Stimulated activated CD4-positive, alpha-beta T cell treated with anti-CD3 and anti-CD28 coated beads, Interleukin-4, amount 100 ng/mL, for 1 hour (primary cell): ENCODE results near the gene CHST15.
A peak's percentile ranks its signal among the peaks of the same experiment; 100 is the strongest.

Source experiments
- DNase-seq: peaks from one replicate; pipeline ENCODE4 v3.0.0-alpha.2; 2020

The CHST15 gene

DNA sequence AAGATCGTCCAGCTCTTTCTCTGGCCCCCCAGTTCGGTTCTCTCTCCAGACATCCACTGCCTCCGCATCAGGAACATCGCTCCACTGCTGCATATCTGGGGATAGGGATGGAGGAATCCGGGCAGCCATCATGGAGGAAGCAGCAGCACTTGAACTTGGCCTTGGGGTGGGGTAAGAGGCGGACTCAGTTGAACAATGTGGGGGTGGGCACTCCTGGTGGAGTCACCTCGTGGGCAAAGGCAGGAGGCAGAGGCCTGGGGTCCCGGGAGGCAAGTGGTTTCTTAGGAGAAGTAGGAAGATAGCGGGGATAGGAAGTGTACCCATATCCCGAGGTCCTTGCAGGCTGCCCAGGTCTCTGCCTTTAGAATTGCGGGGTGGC is 98.3 kb downstream of the CHST15 start:
- no peak for DNase-seq

GRCh38 chr10:123994417-123995081 is 98.8 kb downstream of the CHST15 start:
- peak; percentile 81 for DNase-seq

DNA sequence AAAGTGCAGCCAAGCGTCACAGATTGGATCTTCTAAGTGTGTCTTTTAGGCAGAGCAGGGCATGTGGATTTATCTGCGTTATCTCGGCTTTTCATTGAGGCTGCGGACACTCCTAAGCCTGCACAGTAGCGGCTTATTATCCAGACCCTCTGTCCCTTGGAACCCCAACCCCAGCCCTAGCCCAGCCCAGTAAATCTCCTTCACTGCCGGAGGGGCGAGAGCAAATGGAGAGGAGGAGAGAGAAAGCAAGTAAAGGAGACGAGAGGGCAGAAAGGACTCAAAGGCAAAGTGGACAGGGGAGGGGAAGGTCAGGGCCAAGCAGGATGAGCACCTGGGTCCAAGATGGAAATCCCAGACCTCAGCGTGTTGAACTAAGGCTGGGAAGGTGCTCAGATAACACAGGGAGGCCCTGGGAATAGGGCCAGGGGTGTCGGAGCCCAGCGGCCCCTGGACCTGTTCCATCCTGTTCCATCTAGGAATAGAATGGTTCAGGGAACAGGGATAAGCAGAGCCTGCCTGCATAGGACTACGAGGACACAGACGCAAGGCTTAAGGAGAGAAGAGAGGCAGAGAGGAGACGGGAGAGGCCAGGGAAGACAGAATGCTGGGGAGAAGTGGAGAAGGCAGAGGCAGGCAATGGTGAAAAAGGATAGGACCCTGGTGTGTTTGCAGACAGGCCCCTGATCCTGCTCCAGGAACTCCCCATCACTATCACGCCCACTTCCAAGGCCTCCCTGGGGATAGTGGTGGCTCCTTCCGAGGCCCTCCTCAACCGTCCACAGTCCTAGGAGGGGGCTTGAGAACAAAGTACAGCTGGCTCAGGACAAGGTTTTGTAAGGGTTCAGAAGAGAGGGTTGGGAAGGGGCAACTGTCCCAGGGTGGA is 99.6 kb downstream of the CHST15 start:
- DNase-seq = no peak

DNA sequence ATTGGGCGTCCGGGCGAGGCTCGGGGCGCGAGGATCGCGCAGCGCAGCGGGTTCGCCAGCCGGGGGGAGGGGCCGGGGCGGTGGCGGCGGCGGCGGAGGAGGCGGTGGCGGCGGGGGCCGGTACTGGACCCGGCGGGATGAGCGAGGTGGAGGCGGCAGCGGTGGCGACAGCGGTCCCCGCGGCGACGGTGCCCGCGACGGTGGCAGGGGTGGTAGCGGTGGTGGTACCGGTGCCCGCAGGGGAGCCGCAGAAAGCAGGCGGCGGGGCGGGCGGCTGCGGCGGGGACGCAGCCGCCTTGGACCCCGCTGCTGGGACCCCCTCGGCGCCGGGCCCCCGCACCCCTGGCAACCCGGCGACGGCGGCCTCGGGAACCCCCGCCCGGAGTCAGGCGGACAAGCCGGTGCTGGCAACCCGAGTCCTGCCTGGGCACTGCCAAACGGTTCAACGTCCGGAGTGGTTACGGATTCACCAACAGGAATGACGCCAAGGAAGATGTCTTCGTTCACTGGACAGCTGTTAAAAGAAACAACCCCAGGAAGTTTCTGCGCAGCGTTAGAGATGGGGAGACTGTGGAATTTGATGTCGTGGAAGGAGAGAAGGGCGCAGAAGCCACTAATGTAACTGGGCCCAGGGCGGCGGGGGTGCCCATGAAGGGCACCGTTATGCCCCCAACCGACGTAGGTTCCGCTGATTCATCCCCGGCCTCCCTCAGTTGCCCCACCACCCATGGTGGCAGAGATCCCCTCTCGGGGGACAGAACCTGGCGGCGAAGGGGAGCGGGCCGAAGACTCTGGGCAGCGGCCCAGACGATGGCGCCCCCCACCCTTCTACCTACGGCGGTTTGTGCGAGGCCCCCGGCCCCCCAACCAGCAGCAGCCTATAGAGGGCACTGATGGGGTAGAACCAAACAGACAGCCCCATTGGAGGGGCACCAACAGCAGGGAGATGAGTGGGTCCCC is 101.5 kb downstream of the CHST15 start:
- no peak for DNase-seq

DNA sequence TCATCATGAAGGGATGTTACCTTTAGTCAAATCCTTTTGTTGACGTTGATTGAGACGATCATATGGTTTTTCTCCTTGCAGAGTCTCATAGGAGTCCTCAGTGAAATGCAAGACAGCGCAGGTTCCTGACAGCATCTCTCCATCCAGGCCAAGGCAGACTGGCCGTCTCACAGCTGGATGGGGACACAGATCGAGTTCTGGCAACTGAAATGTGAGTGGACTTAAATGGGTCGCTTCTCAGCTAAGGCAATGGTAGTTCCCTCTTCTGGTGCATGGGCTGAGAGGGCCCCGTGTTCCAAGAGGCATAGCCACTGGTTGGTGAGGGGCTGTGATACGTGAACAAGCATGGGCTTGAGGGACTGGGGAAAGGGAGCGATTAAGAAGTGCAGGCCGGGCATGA is 102.5 kb downstream of the CHST15 start:
- DNase-seq = no peak

- DNase-seq = no peak
Measured at GRCh38 chr10:123988694-123989093, 104.7 kb downstream of the CHST15 start.

DNA sequence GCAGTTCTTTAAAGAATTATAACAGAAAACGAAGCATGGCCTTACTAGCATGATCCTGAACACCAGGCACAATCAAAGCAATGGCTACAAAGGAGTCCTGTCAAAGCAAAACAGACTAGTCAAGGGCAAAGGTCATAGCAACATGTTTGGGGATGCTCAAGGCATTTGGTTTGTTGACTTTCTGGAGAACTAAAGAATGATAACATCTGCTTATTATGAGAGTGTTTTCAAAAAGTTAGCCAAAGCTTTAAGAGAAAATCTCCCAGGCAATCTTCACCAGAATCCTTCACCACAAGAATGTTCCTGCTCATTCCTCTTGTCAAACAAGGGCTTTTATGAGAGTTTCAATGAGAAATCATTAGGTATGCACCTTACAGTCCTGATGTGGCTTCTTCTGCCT is 106.7 kb downstream of the CHST15 start:
- DNase-seq = no peak

DNA sequence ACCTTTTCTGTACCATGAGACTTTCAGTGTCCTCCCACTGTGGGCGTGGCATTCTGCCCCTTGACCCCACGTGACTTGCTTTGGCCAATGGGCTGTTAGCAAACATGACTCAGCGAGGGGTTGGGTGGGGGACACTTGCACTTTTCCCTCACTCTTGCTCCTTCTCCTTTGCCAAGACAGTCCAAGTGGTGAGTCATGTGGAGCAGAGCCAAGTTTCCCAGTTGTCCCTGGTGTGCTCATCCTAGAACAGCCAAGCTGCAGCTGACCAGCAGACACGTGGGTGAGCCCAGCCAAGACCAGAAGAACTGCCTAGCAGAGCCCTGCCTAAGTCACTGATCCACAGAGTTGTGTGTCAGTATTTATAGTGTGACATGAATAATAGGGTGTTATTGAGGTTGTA is 119.0 kb downstream of the CHST15 start:
- DNase-seq = no peak

DNA sequence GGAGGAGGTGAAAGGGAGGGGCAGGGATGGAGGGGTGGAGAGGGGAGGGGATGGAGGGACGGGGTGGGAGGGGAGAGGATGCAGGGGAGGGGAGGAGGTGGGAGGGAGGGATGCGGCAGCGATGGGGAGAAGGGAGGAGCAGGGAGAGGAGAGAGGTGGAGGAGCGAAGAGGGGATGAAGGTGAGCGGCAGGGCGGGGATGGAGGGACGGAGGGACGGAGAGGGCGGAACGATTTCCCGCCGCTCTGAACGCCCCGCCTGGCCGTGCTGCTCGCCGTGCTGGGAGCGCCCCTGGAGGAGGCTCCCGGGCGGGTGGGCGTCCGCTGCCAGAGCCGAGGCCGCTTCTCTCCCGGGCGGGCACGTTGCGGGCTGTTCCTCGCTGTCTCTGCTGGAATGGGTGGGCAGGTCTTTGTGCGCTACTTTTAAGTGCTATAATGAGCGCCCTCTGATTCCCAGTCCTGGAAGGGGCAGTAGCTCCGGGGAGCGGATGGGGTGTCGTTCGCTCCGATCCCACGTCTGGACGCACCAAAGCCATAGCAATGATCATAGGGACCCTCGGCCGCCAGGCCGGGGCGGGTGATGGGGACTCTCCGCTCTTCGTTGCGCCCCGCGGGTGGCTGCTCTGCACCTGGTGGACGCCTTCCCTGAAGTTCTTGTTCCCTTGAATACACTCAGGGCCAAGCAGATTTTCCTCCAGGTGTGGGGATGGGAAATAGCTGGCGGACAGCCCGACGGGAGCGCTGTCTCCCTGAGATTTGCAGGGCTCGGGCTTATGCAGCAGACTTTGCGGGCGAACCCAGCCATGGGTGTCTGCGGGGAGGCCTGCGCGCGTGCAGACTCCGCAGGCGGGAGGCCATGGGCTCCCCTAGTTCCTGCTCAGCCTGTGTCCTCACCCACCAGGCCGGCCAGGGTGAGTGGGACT is 120.7 kb downstream of the CHST15 start:
- DNase-seq = no peak

- no peak for DNase-seq
Measured at GRCh38 chr10:123970927-123971286, 122.5 kb downstream of the CHST15 start.

- no peak for DNase-seq
Measured at GRCh38 chr10:123970207-123970926, 123.0 kb downstream of the CHST15 start.

- DNase-seq = peak; percentile 37
Measured at GRCh38 chr10:123967626-123968243, 125.7 kb downstream of the CHST15 start.

GRCh38 chr10:123966896-123967231 is 126.5 kb downstream of the CHST15 start:
- DNase-seq = no peak

- DNase-seq = no peak
Measured at GRCh38 chr10:123965973-123966895, 127.2 kb downstream of the CHST15 start.

DNA sequence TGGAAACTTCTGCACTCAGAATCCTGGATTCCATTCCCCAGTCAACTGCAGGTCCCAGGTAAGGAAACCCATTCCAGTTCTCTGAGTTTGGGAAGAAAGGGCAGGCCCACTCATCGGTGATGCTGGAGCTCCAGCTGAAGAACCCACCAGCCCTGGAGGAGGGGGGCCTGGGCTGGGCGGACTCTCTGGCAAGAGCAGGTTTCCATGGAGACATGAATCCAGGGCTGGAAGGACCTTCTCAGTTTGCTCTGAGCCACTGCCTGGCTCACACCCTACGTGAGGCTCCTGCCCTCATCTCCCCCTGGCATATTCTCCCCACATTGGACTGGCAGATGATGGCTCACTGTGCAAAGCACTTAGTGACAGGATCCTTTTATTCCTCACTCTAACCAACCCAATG is 128.4 kb downstream of the CHST15 start:
- no peak for DNase-seq

- no peak for DNase-seq
Measured at GRCh38 chr10:123962756-123963530, 130.5 kb downstream of the CHST15 start.

- no peak for DNase-seq
Measured at GRCh38 chr10:123958241-123958640, 135.2 kb downstream of the CHST15 start.
